NCI-H146 treated with DMSO at 0.1 percent for 48 hours (cell line): ENCODE data around the gene KRT9.
A peak's percentile ranks its signal among the peaks of the same experiment; 100 is the strongest.
"Not testable (repeated sequence)": the region's sequence is repeated elsewhere in the genome, so short reads cannot be mapped to it uniquely, and the experiment has no call there.

Experiments
- DNase-seq: peaks from one replicate; lab custom pipeline; 2025; ENCODE audit not compliant: unreplicated experiment; lab: John Stamatoyannopoulos, UW

Gene KRT9

GRCh38 chr17:41547921-41548843, 23.7 kb downstream of the KRT9 start:
- DNase-seq = no peak

GRCh38 chr17:41547378-41547841, 24.4 kb downstream of the KRT9 start:
- peak; percentile 11 for DNase-seq

- no peak for DNase-seq
Observed at GRCh38 chr17:41546819-41547218, 25.0 kb downstream of the KRT9 start.

GRCh38 chr17:41545829-41546410, 25.9 kb downstream of the KRT9 start:
- no peak for DNase-seq

GRCh38 chr17:41544935-41545334, 26.9 kb downstream of the KRT9 start:
- DNase-seq = no peak

- DNase-seq = no peak
Observed at GRCh38 chr17:41544491-41544892, 27.4 kb downstream of the KRT9 start.

GRCh38 chr17:41542786-41543185, 29.1 kb downstream of the KRT9 start:
- not testable (repeated sequence) for DNase-seq

GRCh38 chr17:41542357-41542756, 29.5 kb downstream of the KRT9 start:
- DNase-seq = no peak

GRCh38 chr17:41540921-41541625, 30.8 kb downstream of the KRT9 start:
- DNase-seq = peak; percentile 73

- DNase-seq = peak; percentile 64
Observed at GRCh38 chr17:41539979-41540701, 31.7 kb downstream of the KRT9 start.

GRCh38 chr17:41539071-41539492, 32.8 kb downstream of the KRT9 start:
- no peak for DNase-seq

- no peak for DNase-seq
Observed at GRCh38 chr17:41538565-41538991, 33.3 kb downstream of the KRT9 start.

- DNase-seq = no peak
Observed at GRCh38 chr17:41537990-41538389, 33.9 kb downstream of the KRT9 start.

- no peak for DNase-seq
Observed at GRCh38 chr17:41537614-41537954, 34.3 kb downstream of the KRT9 start.

- DNase-seq = no peak
Observed at GRCh38 chr17:41536741-41537613, 34.9 kb downstream of the KRT9 start.

- no peak for DNase-seq
Observed at GRCh38 chr17:41535764-41536481, 35.9 kb downstream of the KRT9 start.

GRCh38 chr17:41534899-41535546, 36.8 kb downstream of the KRT9 start:
- DNase-seq = no peak

- no peak for DNase-seq
Observed at GRCh38 chr17:41533613-41534012, 38.2 kb downstream of the KRT9 start.
